Measurements from ENCODE around the gene ZNF302.

The ZNF302 gene

DNA sequence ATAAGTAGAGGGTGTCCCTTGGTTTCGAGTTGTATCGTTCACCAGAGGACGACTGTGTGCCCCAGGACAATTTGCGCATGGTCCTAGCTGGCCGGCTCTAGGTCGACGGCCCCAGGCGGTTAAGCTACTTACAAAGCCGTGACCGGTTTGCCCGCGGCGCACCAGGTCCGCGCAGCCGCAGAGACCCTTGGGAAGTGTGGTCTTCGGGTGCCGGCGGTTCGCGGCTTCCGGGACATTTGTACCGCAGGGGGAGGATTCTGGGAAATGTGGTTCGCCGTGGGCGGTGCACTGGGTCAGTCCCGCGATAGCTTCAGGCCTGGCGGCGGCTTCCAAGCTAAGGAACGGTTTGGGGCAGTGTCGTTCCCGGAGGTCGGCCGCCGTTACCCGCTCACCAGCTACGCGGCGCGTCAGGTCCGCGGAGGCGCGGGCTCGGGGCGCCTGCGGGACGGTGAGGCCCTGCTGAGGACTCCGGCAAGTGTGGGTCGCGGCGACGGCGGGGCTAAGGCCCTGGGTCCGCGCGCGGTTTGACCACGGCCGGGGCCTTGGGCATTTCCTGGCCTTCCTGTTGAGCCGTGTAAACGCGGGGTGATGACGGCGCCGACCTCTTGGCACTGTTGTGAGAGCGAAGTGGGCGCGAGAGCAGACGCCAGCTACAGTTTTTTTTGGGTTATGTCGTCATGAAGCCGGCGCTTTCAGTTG, at the start of gene ZNF302:
ZNF302 (plus strand) TSS at position 293 of the 699 bp plus-strand sequence. CDS start 1,127 bp downstream, outside the sequence.
- Histone ChIP-seq H3K9me3 (ENCODE audit: insufficient read depth, low read depth, low read length) (peaks cover 22% of the 10 kb centered on the region), H3K36me3 (ENCODE audit: insufficient read depth, low read depth, low read length) (peaks cover 34% of the 10 kb centered on the region), H3K27me3 (ENCODE audit: insufficient read depth, low read length) (peaks cover 14% of the 10 kb centered on the region; the same call in 1 of the 2 replicates), H3K9ac (ENCODE audit: low read depth, low read length) (peak within 1 kb of the TSS; percentile 89), H3K27ac (ENCODE audit: low read length) (peak within 1 kb of the TSS; percentile 18), H3K4me1 (ENCODE audit: insufficient read depth, low read length) (no peaks in the 10 kb centered on the region), H3K4me3 (ENCODE audit: low read length) (peak within 1 kb of the TSS; percentile 84)

DNA sequence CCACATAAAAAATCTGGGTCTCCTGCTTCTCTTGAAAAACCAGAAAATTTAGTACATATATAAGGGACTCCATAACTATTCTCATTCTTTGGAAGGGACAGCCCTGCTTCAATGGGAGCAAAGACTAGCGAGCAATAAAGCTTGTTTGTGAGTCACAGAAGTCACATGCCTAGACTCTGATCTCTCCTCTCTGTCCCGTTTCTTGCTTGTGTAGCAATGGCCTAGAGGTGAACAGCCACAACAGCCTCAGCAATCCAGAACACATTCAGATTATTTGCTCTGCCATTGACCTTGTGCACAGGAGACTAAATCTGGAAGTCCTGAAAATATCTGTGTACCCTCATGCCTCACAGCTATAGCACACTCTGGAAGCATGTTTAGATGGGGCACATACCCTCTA, 43.7 kb upstream of the ZNF302 start:
- Histone ChIP-seq H3K27me3 (ENCODE audit: insufficient read depth, low read length) (no peaks in the 10 kb centered on the region), H3K36me3 (ENCODE audit: insufficient read depth, low read depth, low read length) (no peaks in the 10 kb centered on the region), H3K27ac (ENCODE audit: low read length) (no peak overlapping the region), H3K4me3 (ENCODE audit: low read length) (no peak overlapping the region), H3K9ac (ENCODE audit: low read depth, low read length) (no peak overlapping the region), H3K9me3 (ENCODE audit: insufficient read depth, low read depth, low read length) (peaks cover 46% of the 10 kb centered on the region), H3K4me1 (ENCODE audit: insufficient read depth, low read length) (no peaks in the 10 kb centered on the region)

DNA sequence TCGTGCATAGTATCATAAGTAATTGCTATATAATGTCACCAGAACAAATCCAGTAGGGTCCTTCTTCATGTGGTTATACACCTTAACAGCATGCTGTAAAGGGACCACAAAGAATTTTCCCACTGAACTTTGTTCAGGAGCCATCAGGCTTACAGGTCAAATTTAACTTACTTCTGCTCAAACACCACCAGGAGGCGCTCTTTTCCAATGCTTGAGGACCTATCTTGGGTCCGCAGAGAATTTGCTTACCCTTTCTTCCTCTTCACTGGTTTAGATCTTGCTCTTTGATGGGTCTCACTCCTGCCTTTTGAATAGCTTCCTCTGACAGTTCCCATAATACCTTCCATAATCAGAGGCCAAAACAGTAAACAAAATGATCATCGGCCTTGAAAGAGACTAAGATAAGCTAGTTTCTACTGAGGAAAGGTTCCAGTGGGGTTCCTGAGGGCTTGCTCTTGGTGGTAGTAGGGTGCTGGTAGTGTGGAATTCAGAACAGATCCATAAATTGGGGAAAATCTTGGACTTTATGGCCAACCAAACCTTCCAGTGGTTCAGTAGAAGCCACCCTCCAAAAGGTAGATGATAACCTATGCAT, 37.9 kb upstream of the ZNF302 start:
- no peak overlapping the region for H3K9ac ChIP-seq (ENCODE audit: low read depth, low read length)
- no peaks in the 10 kb centered on the region for H3K4me1 ChIP-seq (ENCODE audit: insufficient read depth, low read length)
- 0 out of 2 replicates have a peak, but pooled peaks cover 4% of the 10 kb centered on the region for H3K27me3 ChIP-seq (ENCODE audit: insufficient read depth, low read length)
- no peaks in the 10 kb centered on the region for H3K36me3 ChIP-seq (ENCODE audit: insufficient read depth, low read depth, low read length)
- H3K27ac ChIP-seq (ENCODE audit: low read length), result no peak overlapping the region
- peaks cover 20% of the 10 kb centered on the region for H3K9me3 ChIP-seq (ENCODE audit: insufficient read depth, low read depth, low read length)
- no peak overlapping the region for H3K4me3 ChIP-seq (ENCODE audit: low read length)

DNA sequence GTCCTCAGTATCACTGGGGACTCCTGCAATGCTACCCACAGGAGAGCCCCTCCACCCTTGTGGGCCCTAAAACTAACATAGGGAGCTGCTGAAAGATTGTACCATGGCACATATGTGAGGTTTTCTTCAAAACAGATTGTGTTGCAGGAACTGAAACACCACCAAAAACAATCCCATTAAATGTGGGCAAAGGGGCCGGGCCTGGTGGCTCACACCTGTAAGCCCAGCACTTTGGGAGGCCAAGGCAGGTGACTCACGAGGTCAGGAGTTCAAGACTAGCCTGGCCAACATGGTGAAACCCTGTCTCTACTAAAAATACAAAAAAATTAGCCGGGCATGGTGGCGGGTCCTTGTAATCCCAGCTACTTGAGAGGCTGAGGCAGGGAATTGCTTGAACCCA, 35.2 kb upstream of the ZNF302 start:
- H3K4me1 ChIP-seq (ENCODE audit: insufficient read depth, low read length), result no peaks in the 10 kb centered on the region
- no peaks in the 10 kb centered on the region for H3K36me3 ChIP-seq (ENCODE audit: insufficient read depth, low read depth, low read length)
- no peak overlapping the region for H3K27ac ChIP-seq (ENCODE audit: low read length)
- H3K9ac ChIP-seq (ENCODE audit: low read depth, low read length), result no peak overlapping the region
- H3K9me3 ChIP-seq (ENCODE audit: insufficient read depth, low read depth, low read length), result peaks cover 3% of the 10 kb centered on the region; the same call in 1 of the 2 replicates
- no peak overlapping the region for H3K4me3 ChIP-seq (ENCODE audit: low read length)
- 0 out of 2 replicates have a peak, but pooled peaks cover 4% of the 10 kb centered on the region for H3K27me3 ChIP-seq (ENCODE audit: insufficient read depth, low read length)

DNA sequence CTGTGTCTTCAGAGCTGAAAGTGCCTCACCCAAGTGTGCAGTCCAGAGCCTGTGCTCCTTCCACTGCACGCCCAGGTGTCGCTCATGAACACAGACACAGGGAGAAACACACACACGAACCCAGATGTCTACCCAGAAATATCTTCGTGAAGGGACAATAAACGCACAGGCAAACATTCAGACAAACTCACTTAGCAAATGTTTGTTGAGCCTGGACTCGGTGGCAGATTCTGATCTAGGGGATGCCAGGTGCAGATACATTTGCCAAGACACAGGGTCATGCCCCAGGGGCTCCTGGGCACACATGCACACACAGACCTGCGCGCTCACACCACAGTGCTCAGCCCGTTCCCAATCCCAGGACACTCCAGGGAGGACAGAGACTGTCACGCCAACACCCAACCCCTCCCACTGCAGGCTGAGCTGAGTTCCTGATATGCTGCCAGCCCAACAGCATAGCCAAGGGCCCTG, 32.5 kb upstream of the ZNF302 start:
- Histone ChIP-seq H3K27ac (ENCODE audit: low read length) (no peak overlapping the region), H3K27me3 (ENCODE audit: insufficient read depth, low read length) (no peaks in the 10 kb centered on the region), H3K36me3 (ENCODE audit: insufficient read depth, low read depth, low read length) (no peaks in the 10 kb centered on the region), H3K4me3 (ENCODE audit: low read length) (no peak overlapping the region), H3K4me1 (ENCODE audit: insufficient read depth, low read length) (no peaks in the 10 kb centered on the region), H3K9ac (ENCODE audit: low read depth, low read length) (no peak overlapping the region), H3K9me3 (ENCODE audit: insufficient read depth, low read depth, low read length) (peaks cover 22% of the 10 kb centered on the region; the same call in 1 of the 2 replicates)

DNA sequence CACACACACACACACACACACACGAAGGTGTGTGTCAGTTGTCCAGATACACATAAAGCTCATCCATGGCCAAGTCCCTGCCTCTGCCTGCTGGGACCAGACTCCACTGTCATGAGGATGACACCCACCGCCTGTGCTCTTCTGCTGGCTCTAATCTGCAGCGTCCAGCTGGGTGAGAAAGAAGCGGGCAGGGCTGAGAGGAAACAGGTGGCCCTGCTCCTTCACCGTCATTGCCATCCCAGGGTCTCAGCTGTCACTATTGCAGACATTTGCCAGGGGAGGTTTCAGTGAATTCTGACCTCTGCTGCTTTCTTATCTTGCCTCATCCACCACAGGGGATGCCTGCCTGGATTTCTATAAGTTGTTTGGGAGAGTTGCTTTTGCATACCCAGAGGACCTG, 31.9 kb upstream of the ZNF302 start:
- H3K27ac ChIP-seq (ENCODE audit: low read length), result no peak overlapping the region
- no peak overlapping the region for H3K9ac ChIP-seq (ENCODE audit: low read depth, low read length)
- H3K9me3 ChIP-seq (ENCODE audit: insufficient read depth, low read depth, low read length), result peaks cover 27% of the 10 kb centered on the region; the same call in 1 of the 2 replicates
- H3K4me3 ChIP-seq (ENCODE audit: low read length), result no peak overlapping the region
- H3K4me1 ChIP-seq (ENCODE audit: insufficient read depth, low read length), result no peaks in the 10 kb centered on the region
- no peaks in the 10 kb centered on the region for H3K36me3 ChIP-seq (ENCODE audit: insufficient read depth, low read depth, low read length)
- H3K27me3 ChIP-seq (ENCODE audit: insufficient read depth, low read length), result no peaks in the 10 kb centered on the region

DNA sequence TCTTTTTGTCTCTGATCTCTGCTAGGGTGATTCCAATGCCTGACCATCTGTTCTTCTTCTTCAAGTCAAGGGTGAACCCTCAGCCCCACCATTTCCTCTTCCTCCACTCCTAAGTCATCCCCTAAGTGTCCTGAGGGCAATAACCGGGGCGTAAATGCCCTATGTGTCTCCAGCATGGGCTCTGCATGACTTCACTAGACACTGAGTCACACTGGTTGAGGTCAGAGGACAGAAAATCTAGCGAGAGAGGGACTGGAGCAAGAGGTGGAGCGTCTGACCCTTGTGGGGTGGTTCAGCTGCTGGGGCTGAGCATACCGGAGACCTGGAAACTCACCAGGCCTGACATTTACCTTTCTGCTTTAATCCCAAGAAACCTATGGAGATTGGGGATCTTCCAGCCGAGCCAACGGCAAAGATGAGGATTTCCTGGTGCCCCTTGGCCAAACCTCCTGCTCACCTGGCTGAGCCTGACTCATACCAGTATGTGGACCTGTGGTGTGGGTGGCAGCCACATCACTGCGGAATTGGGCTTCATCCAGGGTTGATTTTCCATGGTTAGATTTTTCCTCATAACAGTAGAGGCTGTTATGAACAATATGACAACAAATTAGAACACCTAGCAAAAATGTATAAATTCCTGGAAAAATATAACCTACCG, 27.5 kb upstream of the ZNF302 start:
- no peak overlapping the region for H3K4me3 ChIP-seq (ENCODE audit: low read length)
- peaks cover 56% of the 10 kb centered on the region for H3K9me3 ChIP-seq (ENCODE audit: insufficient read depth, low read depth, low read length)
- no peak overlapping the region for H3K9ac ChIP-seq (ENCODE audit: low read depth, low read length)
- H3K4me1 ChIP-seq (ENCODE audit: insufficient read depth, low read length), result no peaks in the 10 kb centered on the region
- H3K36me3 ChIP-seq (ENCODE audit: insufficient read depth, low read depth, low read length), result no peaks in the 10 kb centered on the region
- H3K27ac ChIP-seq (ENCODE audit: low read length), result no peak overlapping the region
- no peaks in the 10 kb centered on the region for H3K27me3 ChIP-seq (ENCODE audit: insufficient read depth, low read length)

DNA sequence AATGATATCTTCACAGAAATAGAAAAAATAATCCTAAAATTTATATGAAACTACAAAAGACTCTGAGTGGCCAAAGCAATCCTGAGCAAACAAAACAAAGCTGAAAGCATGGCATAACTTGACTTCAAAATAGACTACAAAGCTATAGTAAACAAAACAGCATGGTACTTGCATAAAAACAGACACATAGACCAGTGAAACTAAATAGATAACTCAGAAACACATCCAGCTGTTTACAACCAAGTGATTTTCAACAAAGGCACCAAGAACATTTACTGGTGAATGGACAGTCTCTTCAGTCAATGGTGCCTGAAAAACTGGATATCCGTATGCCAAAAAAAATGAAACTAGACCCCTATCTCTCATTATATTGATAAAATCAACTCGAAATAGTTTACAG, 25.7 kb upstream of the ZNF302 start:
- Histone ChIP-seq H3K36me3 (ENCODE audit: insufficient read depth, low read depth, low read length) (no peaks in the 10 kb centered on the region), H3K27me3 (ENCODE audit: insufficient read depth, low read length) (no peaks in the 10 kb centered on the region), H3K4me1 (ENCODE audit: insufficient read depth, low read length) (no peaks in the 10 kb centered on the region), H3K9ac (ENCODE audit: low read depth, low read length) (no peak overlapping the region), H3K9me3 (ENCODE audit: insufficient read depth, low read depth, low read length) (peaks cover 63% of the 10 kb centered on the region), H3K27ac (ENCODE audit: low read length) (no peak overlapping the region), H3K4me3 (ENCODE audit: low read length) (no peak overlapping the region)

DNA sequence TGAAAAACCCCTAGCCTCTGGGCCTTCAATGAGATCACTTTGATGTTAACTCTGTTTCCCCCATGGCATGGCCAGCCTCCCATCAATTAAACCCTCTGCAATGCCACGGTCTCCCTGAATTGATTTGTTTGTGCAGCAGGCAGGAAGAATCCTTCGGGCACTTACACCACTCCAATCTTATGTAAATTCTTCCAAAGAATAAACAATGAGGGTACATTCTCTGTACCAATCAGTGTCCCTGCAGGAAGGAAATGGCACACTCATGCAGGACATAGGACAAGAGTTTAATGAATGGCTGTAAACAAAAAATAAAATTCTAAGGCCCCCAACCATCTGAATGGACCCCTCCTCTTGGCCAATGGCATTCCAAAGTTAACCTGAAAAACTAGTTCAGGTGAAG, 22.7 kb upstream of the ZNF302 start:
- H3K36me3 ChIP-seq (ENCODE audit: insufficient read depth, low read depth, low read length), result no peaks in the 10 kb centered on the region
- H3K9ac ChIP-seq (ENCODE audit: low read depth, low read length), result no peak overlapping the region
- no peaks in the 10 kb centered on the region for H3K4me1 ChIP-seq (ENCODE audit: insufficient read depth, low read length)
- no peak overlapping the region for H3K27ac ChIP-seq (ENCODE audit: low read length)
- no peaks in the 10 kb centered on the region for H3K27me3 ChIP-seq (ENCODE audit: insufficient read depth, low read length)
- H3K4me3 ChIP-seq (ENCODE audit: low read length), result no peak overlapping the region
- H3K9me3 ChIP-seq (ENCODE audit: insufficient read depth, low read depth, low read length), result peaks cover 43% of the 10 kb centered on the region

DNA sequence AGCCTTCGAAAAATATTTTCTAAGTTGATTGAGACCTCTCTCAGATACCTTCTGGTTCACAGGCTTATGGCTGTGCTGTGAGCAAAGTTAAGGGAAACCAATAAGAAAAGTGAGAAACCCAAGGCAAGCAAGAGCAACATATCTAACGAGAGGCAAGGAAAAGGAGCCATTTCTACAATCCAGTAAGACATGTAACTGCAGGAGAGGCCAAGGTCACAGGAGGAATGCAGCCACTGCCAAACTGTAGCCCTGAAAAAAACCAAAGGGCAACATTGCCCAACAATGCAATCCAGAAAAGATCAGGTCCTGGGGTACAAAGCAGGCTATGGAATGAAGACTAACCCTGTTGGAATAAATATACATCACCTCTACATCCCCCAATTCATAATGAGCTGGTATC, 21.8 kb upstream of the ZNF302 start:
- Histone ChIP-seq H3K27ac (ENCODE audit: low read length) (no peak overlapping the region), H3K27me3 (ENCODE audit: insufficient read depth, low read length) (no peaks in the 10 kb centered on the region), H3K4me3 (ENCODE audit: low read length) (no peak overlapping the region), H3K4me1 (ENCODE audit: insufficient read depth, low read length) (no peaks in the 10 kb centered on the region), H3K36me3 (ENCODE audit: insufficient read depth, low read depth, low read length) (no peaks in the 10 kb centered on the region), H3K9me3 (ENCODE audit: insufficient read depth, low read depth, low read length) (peaks cover 35% of the 10 kb centered on the region), H3K9ac (ENCODE audit: low read depth, low read length) (no peak overlapping the region)

DNA sequence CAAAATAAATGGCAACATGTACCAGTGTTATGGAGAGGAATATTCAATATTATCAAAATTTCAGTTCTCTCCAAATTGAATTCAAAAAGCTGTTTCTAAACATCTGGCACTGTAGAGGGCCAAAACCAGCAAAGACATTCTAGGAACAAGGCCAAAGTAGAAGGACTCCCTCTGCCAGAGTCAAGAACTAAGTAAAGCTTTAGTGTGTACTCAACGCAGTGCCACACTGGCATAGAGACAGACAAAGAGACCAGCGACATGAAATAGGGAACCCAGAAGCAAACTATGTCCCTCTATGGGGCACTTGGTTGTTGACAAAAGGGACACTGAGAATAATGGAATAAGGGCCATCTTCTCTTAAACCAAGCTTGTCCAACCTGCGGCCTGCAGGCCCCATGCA, 16.1 kb upstream of the ZNF302 start:
- no peaks in the 10 kb centered on the region for H3K36me3 ChIP-seq (ENCODE audit: insufficient read depth, low read depth, low read length)
- no peak overlapping the region for H3K9ac ChIP-seq (ENCODE audit: low read depth, low read length)
- H3K4me3 ChIP-seq (ENCODE audit: low read length), result no peak overlapping the region
- no peak overlapping the region for H3K27ac ChIP-seq (ENCODE audit: low read length)
- no peaks in the 10 kb centered on the region for H3K4me1 ChIP-seq (ENCODE audit: insufficient read depth, low read length)
- H3K27me3 ChIP-seq (ENCODE audit: insufficient read depth, low read length), result no peaks in the 10 kb centered on the region
- 0 out of 2 replicates have a peak, but pooled peaks cover 3% of the 10 kb centered on the region for H3K9me3 ChIP-seq (ENCODE audit: insufficient read depth, low read depth, low read length)
